Adipose tissue (tissue), 3 donors: Measurements from ENCODE around the gene PTHLH. TPM values are rescaled to one million over a fixed set of nuclear protein-coding genes. Genes with fewer than 3 reads are reported as not detected.

Experiments used
- H3K27ac ChIP-seq: one replicate; pipeline ENCODE4 v1.5.1; 2013; ENCODE audit warnings: low read depth, low read length
- whole genome bisulfite sequencing, 3 donors: extraction: QIAGEN DNeasy Blood & Tissue Kit; methylation state at CpG; one replicate each; pipeline ENCODE4 v1.1.7; 2013; 5-methylcytosine and 5-hydroxymethylcytosine counted together
- polyA plus RNA-seq, 3 donors: library from polyadenylated mRNA; stranded (reverse); fragments of 200-250 nt; gene quantifications; one replicate each; pipeline ENCODE4 v1.2.3, GENCODE V29; 2013
- donor health status: healthy with polysubstance abuse.
- donor health status: Bipolar disorder and iron deficiency.
- donor health status: healthy.

Gene PTHLH
- polyA plus RNA-seq, 3 donors = 0.08 to 0.61 TPM; not detected in 1

DNA sequence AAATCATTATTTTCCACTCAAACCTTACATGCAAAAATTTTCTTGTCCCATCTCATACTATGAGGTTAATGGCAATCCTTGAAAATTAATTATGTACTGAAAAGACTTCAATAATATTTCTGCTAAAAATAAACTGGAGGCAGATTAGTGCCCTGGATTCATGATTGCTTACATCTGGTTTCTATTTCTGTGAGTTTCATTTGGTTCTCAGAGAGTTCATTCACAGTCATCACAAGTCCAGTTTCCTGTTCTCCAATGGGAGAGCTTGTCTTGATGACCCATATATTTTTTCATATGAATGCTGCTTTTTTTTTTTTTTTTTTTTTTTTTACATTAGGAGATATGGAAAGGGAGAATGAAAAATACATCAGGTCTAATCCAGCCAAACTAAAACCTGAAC lies 6.6 kb upstream of the PTHLH start:
- no peak overlapping the region for H3K27ac ChIP-seq

DNA sequence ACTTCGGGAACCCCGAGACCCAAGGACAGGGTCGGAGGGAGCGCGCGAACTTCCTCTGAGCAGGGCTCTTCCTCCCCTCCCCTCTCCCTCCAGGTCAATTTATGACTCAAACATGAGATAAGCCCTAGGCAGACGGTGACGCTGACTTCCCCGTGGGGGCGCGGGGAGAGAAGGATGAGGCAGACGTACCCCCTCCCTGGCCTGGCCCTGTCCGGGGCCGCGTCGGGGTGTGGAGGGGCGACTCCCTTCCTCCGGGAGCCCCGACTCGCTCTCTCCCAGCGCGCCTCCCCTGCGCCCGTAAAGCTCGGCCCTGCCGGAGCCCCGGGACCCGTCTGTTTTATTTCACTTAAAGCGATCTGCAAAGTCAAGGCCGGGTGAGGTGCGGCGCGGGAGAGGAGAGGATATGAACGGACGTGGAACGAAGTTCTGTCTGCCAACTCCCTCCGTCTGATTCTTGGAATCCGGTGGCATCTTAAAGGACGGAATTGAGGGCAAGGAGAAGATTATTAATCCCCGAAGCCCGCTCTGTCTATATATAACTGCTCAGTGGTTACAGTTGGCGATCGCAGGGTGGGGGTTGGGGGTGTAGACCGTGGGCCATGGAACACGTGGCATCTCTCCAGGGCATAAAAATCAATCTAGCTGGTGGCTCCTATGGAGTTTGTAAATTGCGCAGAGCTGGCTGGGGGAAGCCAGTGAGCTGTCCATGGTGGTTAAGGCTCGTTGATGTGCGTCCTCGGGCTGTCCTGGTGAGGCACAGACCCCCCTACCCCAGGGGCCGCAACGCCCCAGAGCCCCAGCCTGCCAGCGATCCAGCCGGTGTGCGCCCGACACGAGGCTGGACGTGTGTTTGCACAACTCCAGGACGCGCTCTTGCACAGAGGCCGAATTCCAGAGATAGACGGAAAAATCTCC lies 2.9 kb upstream of the PTHLH start:
- WGBS, 3 donors = 0 to 2% (median 2%) methylated on average over 59 to 61 of the region's 61 CpGs
- no peak overlapping the region for H3K27ac ChIP-seq

DNA sequence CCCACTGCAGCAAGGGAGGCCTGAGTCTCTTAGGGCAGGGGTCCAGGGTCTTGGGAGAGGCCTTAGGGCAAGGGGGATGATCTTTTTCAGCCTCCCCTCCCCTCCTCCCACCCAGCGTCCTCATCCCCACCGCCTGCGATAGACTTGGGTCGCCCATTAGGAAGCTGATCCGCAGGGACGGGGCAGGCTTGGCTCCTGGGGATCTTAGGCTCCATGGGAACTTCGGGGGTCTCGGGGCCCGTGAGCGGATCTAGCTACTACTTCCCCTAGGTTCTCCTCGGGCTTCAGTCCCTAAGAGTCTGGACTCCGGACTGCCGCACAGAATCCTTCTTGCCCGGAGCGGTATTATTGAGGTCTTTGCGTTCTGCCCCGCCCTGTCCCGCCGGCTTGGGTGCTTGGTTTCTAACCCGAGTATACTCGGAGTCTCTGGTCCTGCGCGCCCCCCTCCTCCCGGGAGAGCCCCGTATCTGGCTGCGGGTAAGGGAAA lies 2.2 kb upstream of the PTHLH start:
- no peak overlapping the region for H3K27ac ChIP-seq
- WGBS, 3 donors = 2 to 3% (median 3%) methylated on average over 26 of the region's 26 CpGs

DNA sequence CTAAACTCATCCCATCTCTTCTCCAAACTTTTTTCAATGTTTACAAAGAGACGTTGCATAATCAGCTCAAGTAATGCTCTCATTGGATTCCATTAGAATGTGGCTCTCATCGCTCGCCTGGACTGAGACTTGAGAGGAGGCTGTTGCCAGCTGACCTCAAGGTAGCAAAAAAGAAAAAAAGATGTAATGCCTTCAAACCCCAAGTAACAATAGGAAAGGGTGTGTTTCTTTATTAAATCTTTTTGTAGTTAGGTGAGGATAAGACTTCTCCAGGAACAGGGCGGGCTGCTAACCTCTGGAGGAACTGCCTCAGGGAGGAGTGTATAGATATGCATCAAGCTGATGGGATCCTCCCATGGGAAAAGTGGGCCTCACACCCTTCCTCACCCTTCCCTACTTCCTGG lies 956 bp upstream of the PTHLH start:
- 49 to 67% (median 66%) methylated on average over 4 of the region's 4 CpGs for WGBS, 3 donors

DNA sequence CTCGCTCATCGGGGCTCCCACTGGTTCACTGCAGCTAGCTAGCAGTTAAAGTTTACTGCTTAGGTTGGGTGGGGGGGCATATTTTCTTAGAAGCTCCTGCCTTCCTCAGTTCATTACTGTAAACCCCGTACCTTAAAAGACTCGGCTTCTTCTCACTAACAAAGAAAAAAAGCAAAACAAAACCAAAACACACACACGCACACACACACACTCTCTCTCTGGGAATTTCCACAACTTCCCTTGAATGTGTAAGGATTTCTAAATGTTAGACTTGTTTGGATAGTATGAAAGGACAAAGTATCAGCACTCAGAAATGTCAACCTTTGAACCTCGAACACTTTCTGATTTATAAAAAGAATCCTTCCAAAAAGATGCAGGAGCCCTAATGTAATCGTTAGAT lies 927 bp downstream of the PTHLH start:
- WGBS, 3 donors = 39 to 52% (median 42%) methylated on average over 7 of the region's 7 CpGs
- H3K27ac ChIP-seq = no peak overlapping the region

More for the DNA sequence above, 956 bp upstream of the PTHLH start:
- no peak overlapping the region for H3K27ac ChIP-seq

DNA sequence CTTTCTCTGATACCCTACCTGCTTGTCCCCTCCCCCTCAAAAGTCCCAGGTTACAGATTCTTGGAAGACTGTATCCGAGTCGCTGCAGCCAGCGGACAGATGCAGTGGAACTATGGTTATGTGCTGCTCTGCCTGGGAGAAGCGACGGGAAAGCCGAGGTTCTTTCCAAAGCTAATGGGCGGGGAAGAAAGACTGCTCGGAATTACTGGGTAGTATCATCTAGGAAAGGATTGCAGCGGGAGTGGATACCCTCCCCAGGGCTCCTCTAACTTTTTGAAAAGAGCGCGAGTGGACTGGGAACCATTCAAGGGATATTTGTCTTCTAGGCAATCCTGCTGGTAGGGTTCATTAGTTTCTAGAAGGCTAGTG lies 1.4 kb downstream of the PTHLH start:
- WGBS, 3 donors = 12 to 28% (median 17%) methylated on average over 11 of the region's 11 CpGs
- H3K27ac ChIP-seq = no peak overlapping the region

DNA sequence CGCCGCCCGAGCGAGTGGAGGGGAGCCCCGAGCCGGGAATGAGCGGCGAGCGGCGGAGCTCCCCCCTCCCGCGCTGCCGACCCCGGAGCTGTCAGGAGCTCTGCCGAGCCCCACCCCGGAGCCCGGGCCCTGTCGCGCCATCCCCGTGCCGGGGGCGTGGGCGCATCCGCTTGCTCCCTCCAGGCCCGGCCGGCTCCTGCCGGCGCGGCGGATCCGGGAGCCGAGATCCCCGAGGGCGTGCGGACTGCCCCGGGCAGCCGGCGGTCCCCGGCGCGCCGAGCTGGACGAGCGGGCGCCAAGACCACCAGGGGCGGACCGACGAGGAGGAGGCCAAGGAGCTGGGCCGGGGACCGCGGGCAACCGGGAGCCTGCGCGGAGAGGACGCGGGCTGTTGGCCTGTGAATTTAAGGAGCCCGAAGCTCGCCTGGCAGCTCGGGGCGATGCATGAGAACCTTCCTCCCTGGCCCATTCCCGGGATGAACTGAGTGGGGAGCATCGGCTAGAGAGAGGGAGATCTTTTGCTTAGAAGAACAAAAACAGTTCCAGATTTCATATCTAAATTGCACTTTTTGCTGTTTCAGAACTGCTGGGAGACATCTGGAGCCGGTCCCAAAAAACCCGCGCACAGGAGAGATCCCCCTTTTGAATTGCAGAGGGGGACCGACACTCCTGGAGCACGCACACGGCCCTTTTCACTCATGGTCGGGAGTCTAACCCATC lies 2.0 kb downstream of the PTHLH start:
- no peak overlapping the region for H3K27ac ChIP-seq
- WGBS, 3 donors = 2 to 3% (median 2%) methylated on average over 52 to 69 of the region's 69 CpGs

DNA sequence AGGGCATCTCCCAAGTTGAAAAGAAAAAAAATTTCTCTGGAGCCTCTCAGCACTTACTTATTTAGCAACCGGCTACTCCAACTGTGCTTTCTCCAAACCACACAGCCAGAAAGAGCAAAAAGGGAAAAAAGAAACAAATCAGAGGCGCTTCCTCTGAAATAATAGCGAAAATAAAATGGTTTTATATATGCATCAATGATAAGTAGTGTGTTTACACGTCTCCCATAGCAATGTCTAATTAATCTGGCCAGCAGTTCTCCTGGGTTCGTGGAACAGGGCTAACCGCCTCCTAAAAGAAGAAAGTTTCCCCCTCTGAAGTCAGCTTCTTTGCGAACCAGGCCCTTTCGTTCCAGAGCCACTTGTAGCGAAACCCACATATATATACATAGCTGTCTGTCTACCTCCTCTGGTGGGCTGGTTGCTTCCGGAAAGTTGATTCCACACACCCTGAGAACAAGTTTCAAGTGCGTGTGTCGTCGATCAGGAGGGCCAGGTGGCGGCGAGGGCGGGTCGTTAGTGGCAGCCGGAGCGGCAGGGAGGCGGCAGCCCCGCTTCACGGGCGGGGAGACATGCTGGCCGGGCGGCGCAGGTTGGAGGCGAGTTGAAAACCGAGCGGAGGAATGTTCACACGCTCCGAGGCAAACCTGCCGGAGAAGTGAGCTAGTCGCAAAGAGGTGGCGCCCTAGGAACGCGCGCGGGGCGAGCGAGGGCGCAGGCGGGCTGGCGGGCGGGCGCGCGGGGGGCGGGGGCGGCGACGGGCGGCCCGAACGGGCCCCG lies 2.7 kb downstream of the PTHLH start:
- no peak overlapping the region for H3K27ac ChIP-seq
- WGBS, 3 donors = 0 to 1% (median 0%) methylated on average over 43 to 55 of the region's 55 CpGs

DNA sequence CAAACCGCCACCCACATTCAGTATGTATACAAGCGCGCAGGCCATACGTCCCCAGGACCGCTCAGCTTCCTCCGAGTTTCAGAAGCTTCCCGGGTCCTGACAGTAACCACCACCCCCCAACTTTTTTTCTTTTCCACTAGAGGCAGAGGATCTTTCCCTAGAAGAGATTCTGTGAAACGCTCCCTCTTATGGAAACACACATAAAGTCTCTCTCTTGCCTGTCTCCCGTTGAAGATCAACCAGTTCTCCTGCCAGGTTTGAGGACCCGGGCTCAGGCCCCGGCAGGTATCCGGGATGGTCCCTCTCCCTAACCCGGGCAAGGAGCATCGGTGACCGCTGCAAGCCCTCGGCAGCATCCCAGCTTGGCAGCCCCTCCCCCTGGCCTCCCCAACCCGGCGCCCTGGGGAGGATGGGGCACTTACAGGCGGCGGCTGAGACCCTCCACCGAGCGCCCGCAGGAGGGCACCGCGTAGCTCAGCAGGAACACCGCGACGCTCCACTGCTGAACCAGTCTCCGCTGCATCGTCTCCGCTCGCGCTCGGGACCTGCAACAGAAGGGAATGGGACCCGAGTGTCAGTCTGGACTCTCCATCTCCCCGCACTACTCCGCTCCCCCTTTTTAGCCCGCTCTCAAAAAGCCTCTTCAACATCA lies 3.4 kb downstream of the PTHLH start:
- WGBS, 3 donors = 2 to 6% (median 5%) methylated on average over 37 to 38 of the region's 38 CpGs
- no peak overlapping the region for H3K27ac ChIP-seq

DNA sequence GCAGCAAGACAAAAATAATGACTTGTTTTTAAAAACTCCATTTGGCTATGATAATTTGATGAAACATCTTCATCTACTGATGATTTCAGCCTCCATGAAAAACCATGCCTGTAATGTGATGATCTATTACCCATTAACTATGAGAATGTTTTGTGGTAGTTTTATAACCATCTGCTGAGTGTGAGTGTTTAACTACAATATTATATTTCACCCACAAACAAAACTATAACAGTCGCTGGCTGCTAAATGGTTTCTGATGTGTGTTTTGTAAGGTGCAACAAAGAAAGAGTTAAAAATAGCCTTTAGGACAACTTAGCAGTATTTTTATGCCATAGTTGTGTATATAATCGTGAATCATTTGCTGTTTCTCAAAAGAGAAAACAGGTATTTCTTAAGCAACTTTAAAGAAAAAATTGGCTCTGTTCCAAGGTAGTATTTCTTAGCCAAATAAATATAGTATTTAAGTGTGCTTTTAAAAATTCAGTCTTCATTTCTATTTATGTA lies 4.9 kb downstream of the PTHLH start:
- H3K27ac ChIP-seq = no peak overlapping the region
- WGBS, 3 donors = 39 to 57% (median 42%) methylated on average over 2 of the region's 2 CpGs

DNA sequence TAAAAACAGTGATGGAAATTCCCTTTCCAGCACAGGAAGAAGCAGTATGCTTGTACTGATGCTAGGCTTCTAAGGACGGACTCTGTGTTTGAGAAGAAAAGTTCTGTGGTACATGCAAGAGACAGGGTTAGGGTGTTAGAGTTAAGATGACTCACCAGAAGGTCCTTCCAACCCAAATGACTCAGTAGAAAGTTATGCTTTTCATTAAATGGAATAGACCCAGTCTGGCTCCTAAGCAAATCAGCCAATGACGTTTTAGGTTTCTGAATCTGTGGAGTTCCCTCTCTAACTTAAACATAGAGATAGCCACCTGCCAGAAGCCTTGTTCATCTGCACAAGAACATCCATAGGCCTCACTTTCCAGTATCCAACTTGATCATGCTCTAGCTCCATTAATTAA lies 5.7 kb downstream of the PTHLH start:
- no peak overlapping the region for H3K27ac ChIP-seq
- 37 to 63% (median 41%) methylated on average over 2 of the region's 2 CpGs for WGBS, 3 donors

DNA sequence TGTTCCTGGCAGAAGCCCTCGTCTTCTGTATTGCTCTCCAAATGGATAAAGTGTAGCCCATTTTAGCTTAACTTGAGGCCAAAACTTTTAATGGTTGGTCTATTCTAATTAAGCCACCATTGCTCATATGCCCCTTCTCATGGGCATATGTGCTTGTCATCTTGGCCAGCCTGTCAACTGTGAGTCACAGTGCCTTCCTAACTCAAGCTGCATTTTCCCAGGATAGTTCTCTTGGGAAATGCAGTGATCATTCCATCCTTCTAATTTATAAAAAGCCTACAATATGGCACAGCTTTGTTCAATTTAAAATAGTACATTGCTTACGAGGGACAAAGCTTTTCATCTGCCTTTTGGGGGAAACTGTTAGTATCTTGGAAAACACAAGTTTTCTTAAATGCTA lies 6.6 kb downstream of the PTHLH start:
- no peak overlapping the region for H3K27ac ChIP-seq

DNA sequence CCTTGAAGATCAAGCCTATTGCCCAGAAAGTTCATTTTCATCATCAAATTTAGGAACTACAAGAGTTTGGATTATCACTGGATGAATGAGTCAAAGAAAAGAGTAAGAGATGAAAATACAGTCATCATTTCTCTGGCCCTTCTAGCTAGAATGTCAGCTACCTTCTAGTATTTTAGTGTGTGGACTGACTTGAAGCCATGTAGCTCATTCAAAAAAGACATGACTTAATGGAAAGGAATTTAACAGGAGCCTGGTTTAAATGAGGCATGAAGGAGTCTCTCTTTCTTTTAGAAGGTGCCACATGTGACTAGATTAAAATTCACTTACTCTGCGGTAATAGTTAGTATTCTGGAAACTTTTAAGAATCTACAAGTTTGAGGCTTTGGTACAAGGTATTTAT lies 7.1 kb downstream of the PTHLH start:
- H3K27ac ChIP-seq = no peak overlapping the region
- 0 to 50% (median 29%) methylated on average over 1 of the region's 1 CpG for WGBS, 3 donors

More for the DNA sequence above, 6.6 kb downstream of the PTHLH start:
- WGBS, 3 donors = 79 to 90% (median 81%) methylated on average over 2 of the region's 2 CpGs

DNA sequence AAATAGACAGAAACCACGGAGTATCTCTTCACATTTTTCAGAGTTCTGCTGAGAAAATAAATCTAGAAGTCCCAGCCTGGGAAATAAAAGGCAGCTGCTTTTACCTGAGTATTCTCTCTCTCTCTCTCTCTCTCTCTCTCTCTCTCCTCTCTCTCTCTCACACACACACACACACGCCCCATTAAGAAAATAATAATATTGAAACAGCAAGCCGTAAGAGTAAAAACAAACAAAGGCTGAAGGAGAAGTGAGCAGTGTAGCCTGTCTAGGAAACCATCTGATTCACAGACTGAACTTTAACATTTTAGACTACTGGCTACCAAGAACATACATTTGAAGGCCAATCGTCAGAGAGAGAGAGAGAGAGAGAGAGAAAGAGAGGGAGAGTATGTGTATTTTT lies 8.4 kb downstream of the PTHLH start:
- no peak overlapping the region for H3K27ac ChIP-seq
- WGBS, 3 donors = 43 to 74% (median 63%) methylated on average over 4 of the region's 4 CpGs

DNA sequence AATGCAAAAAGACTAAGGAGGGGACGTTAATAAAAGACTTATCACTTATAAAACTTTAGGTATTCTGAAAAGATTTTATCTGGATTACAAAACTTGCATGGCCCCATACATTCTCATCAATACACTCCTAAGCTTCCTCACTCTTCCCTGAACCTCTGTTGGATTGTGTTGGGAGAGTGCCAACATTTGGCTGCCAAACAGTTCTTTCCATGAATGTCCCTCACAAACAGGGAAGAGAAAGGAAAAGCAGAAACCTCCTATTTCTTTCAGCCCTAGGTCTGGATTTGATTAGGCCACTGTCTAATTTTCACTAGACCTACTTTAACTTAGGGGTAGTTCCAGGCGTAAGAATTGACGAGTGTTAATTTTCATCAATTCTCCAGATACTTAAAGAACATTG lies 11.7 kb downstream of the PTHLH start:
- 82 to 91% (median 87%) methylated on average over 3 of the region's 3 CpGs for WGBS, 3 donors
- H3K27ac ChIP-seq = no peak overlapping the region

DNA sequence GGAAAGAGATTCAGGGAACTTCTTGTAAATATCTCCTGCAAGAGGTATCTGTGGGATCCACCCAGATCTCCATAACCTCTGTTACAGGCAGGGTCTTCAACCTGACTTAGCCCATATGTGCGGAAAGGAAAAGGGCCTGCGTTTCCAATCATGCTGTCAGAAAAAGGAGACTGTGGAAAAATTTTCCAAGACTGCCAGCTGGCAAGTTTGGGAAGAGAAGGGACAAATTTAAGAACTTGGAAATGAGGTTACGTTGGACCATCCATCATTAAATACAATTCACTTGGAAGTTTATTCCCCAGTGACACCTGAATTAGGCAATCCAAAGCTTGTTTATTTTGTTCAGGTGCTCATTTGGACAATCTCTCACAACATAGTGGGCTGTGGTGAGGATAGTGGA lies 13.9 kb downstream of the PTHLH start:
- H3K27ac ChIP-seq = no peak overlapping the region
- WGBS, 3 donors = 84 to 88% (median 85%) methylated on average over 3 of the region's 3 CpGs

DNA sequence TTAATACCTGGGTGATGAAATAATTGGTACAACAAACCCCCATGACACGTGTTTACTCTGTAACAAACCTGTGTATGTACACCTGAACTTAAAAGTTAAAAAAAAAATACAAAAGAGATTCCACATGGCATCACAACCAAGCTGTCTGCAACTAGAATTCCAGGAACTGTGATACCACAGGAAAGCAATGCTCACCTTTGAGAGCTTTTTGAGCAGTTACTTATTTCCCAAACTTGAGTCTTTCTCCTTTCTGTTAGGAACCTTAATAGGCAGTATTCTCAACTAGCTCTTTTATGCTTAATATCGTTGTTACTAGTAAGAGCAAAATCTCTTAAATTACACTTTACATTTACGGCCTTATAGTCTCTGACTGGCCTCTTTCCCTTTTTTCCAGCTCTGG lies 15.2 kb downstream of the PTHLH start:
- no peak overlapping the region for H3K27ac ChIP-seq
- 75 to 82% (median 77%) methylated on average over 3 of the region's 3 CpGs for WGBS, 3 donors

DNA sequence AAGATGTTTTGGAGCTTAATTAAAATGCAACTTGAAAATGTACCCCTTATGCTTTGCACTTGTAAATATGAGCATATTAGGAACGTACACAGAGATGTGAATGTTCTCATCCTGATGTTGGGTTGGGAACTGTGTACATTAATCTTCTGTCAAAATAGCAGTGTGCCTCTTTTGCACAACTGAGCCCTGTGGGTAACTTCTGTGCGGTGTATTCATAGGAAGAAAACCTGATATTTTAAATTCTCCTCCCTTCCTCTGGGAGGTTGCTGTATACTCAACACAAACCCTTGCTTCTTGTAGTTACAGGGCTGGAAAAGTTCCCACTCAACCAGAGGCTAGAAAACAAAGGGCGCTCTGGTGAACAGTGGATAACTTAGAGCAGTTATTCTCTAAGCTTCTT lies 18.7 kb downstream of the PTHLH start:
- WGBS, 3 donors = 88 to 89% (median 88%) methylated on average over 3 of the region's 3 CpGs
- H3K27ac ChIP-seq = no peak overlapping the region
